Kidney epithelial cell (primary cell): ENCODE results near the gene VEZF1. TPM values are rescaled to one million over a fixed set of nuclear protein-coding genes. Genes with fewer than 3 reads are reported as not detected.

Experiments
- DNase-seq: peaks from one replicate; pipeline ENCODE4 v3.0.0-alpha.2; 2010; ENCODE audit warnings: low read depth
- H3K27me3 ChIP-seq: 2 replicates; pipeline ENCODE4 v1.6.0; 2011; ENCODE audit warnings: low read length; ENCODE audit not compliant: control insufficient read depth, insufficient read depth
- H3K36me3 ChIP-seq: 2 replicates; pipeline ENCODE4 v1.5.1; 2011; ENCODE audit warnings: low read length; ENCODE audit not compliant: control insufficient read depth, insufficient read depth
- H3K4me3 ChIP-seq: 2 replicates; pipeline ENCODE4 v1.5.1; 2011; ENCODE audit warnings: low read depth, mild to moderate bottlenecking, control low read depth, low read length
- total RNA-seq: library from RNA; depleted of rRNA; stranded (reverse); fragments of >200 nt; gene quantifications from 2 replicates; pipeline ENCODE4 v1.2.3, GENCODE V29; 2015
- TF ChIP-seq, protein P1 (sequence below): IDR thresholded peaks from 2 replicates; pipeline ENCODE4 v1.5.1; 2011; ENCODE audit warnings: mild to moderate bottlenecking, moderate library complexity, low read length, control low read depth, inconsistent platforms; ENCODE audit not compliant: insufficient read depth, poor library complexity, severe bottlenecking

The VEZF1 gene
- total RNA-seq, 1 donor from 2014 or later, result 78.3 TPM

- peak; percentile 54 for DNase-seq
- TF ChIP-seq, protein P1, sequence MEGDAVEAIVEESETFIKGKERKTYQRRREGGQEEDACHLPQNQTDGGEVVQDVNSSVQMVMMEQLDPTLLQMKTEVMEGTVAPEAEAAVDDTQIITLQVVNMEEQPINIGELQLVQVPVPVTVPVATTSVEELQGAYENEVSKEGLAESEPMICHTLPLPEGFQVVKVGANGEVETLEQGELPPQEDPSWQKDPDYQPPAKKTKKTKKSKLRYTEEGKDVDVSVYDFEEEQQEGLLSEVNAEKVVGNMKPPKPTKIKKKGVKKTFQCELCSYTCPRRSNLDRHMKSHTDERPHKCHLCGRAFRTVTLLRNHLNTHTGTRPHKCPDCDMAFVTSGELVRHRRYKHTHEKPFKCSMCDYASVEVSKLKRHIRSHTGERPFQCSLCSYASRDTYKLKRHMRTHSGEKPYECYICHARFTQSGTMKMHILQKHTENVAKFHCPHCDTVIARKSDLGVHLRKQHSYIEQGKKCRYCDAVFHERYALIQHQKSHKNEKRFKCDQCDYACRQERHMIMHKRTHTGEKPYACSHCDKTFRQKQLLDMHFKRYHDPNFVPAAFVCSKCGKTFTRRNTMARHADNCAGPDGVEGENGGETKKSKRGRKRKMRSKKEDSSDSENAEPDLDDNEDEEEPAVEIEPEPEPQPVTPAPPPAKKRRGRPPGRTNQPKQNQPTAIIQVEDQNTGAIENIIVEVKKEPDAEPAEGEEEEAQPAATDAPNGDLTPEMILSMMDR, result no peak
- Histone ChIP-seq H3K4me3 (peak overlapping the region; percentile 95), H3K36me3 (no peaks in the 10 kb centered on the region), H3K27me3 (no peaks in the 10 kb centered on the region)
Observed at GRCh38 chr17:57986841-57987580, 1.0 kb downstream of the VEZF1 start.

GRCh38 chr17:57985675-57985974 is 2.4 kb downstream of the VEZF1 start:
- Histone ChIP-seq H3K27me3 (no peaks in the 10 kb centered on the region), H3K36me3 (no peaks in the 10 kb centered on the region), H3K4me3 (peak overlapping the region; percentile 22)
- TF ChIP-seq, protein P1, result no peak
- DNase-seq, result no peak

DNA sequence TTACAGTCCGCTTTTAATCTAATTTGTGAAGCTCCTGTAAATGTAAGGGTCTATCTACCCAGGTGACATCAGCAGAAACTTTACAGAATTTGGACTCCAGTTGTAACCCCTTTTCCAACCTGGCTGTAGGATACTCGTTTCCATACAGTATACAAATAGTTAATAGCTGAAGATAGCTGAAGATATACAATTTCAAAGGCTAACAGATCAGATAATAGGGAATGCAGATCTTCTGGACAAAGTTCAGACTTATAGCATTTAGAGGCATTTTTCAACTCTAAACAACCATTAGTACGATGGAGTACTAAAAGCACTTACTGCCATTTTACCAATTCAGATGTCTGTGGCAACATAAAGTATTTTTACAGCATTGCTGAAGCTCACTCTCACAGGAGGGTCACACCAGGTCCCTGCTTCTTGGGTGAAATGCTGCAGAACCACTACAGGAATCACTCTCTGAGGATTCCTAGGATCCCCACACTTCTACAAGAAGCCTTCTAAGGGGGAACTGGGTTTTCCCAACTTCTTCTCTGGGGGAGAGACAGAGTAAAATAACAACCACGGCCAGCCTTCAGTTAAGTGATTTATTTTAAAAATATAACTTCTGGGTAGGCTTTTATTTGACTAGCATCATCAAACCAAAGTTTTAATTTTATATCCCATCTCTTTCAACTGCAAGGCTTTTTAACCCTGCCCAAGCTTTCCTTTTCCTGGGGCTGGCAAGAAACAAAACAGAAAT is 2.9 kb downstream of the VEZF1 start:
- Histone ChIP-seq H3K4me3 (no peak overlapping the region), H3K36me3 (no peaks in the 10 kb centered on the region)
- no peak for DNase-seq

GRCh38 chr17:57984261-57984890 is 3.7 kb downstream of the VEZF1 start:
- Histone ChIP-seq H3K27me3 (no peaks in the 10 kb centered on the region), H3K4me3 (no peak overlapping the region), H3K36me3 (no peaks in the 10 kb centered on the region)
- TF ChIP-seq, protein P1, result no peak
- no peak for DNase-seq

More for the DNA sequence above, 2.9 kb downstream of the VEZF1 start:
- no peaks in the 10 kb centered on the region for H3K27me3 ChIP-seq
- TF ChIP-seq, protein P1, result no peak

- DNase-seq, result no peak
- no peaks in the 10 kb centered on the region for H3K36me3 ChIP-seq
- TF ChIP-seq, protein P1, result no peak
- H3K4me3 ChIP-seq, result no peak overlapping the region
- H3K27me3 ChIP-seq, result no peaks in the 10 kb centered on the region
Observed at GRCh38 chr17:57983446-57983845, 4.6 kb downstream of the VEZF1 start.
